HT-29 (cell line): ENCODE results near the gene GAL3ST3. TPM values are rescaled to one million over a fixed set of nuclear protein-coding genes. Genes with fewer than 3 reads are reported as not detected.

ENCODE experiments used
- total RNA-seq: library from RNA; depleted of rRNA; stranded (reverse); fragments of >200 nt; shearing (Covaris generic); gene quantifications from 2 replicates; pipeline ENCODE4 v1.2.3, GENCODE V29; 2014; rRNA removed

GAL3ST3 gene
- total RNA-seq, 1 experiment from 2014 or later, result not detected

Other genes starting within 250 kb of the GAL3ST3 start
- gene SNX32, start 215.2 kb downstream of the GAL3ST3 start, total RNA-seq, result not detected in 2 replicates
- gene CFL1, start 191.0 kb downstream of the GAL3ST3 start, total RNA-seq, result 2,410 and 2,611 TPM in 2 replicates
- gene MUS81, start 188.7 kb downstream of the GAL3ST3 start, total RNA-seq, result 118 and 143 TPM in 2 replicates
- 1.2 and 1.6 TPM in 2 replicates for gene EFEMP2, start 176.4 kb downstream of the GAL3ST3 start, total RNA-seq
- gene CTSW, start 169.3 kb downstream of the GAL3ST3 start, total RNA-seq, result not detected in 2 replicates
- 302 and 303 TPM in 2 replicates for gene FIBP, start 160.7 kb downstream of the GAL3ST3 start, total RNA-seq
- gene CCDC85B, start 158.5 kb downstream of the GAL3ST3 start, total RNA-seq, result 148 and 155 TPM in 2 replicates
- 123 and 140 TPM in 2 replicates for gene FOSL1, start 148.8 kb downstream of the GAL3ST3 start, total RNA-seq
- 21.7 and 24.5 TPM in 2 replicates for gene C11orf68, start 130.1 kb downstream of the GAL3ST3 start, total RNA-seq
- 208 and 228 TPM in 2 replicates for gene DRAP1, start 129.7 kb downstream of the GAL3ST3 start, total RNA-seq
- gene TSGA10IP, start 103.7 kb downstream of the GAL3ST3 start, total RNA-seq, result not detected in 2 replicates
- 86.1 and 106 TPM in 2 replicates for gene SART1, start 87.4 kb downstream of the GAL3ST3 start, total RNA-seq
- 36.9 and 44.7 TPM in 2 replicates for gene EIF1AD, start 47.0 kb downstream of the GAL3ST3 start, total RNA-seq
- 84.3 and 86.3 TPM in 2 replicates for gene BANF1, start 46.7 kb downstream of the GAL3ST3 start, total RNA-seq
- 23.0 and 27.2 TPM in 2 replicates for gene CST6, start 37.2 kb downstream of the GAL3ST3 start, total RNA-seq
- 0.13 and 0.44 TPM in 2 replicates for gene CATSPER1, start 22.7 kb downstream of the GAL3ST3 start, total RNA-seq
- gene SF3B2, start 3.2 kb upstream of the GAL3ST3 start, total RNA-seq, result 209 and 210 TPM in 2 replicates
- 13.8 and 23.1 TPM in 2 replicates for gene PACS1, start 21.1 kb upstream of the GAL3ST3 start, total RNA-seq
- 14.4 and 17.8 TPM in 2 replicates for gene KLC2, start 208.5 kb upstream of the GAL3ST3 start, total RNA-seq
- gene RAB1B, start 219.5 kb upstream of the GAL3ST3 start, total RNA-seq, result 357 and 380 TPM in 2 replicates
- gene CNIH2, start 229.0 kb upstream of the GAL3ST3 start, total RNA-seq, result 0.21 and 0.99 TPM in 2 replicates
- 286 and 299 TPM in 2 replicates for gene YIF1A, start 240.0 kb upstream of the GAL3ST3 start, total RNA-seq
- 0.05 and 0.08 TPM in 2 replicates for gene TMEM151A, start 242.7 kb upstream of the GAL3ST3 start, total RNA-seq